HepG2 (cell line): ENCODE data around the gene OVCH1. TPM values are rescaled to one million over a fixed set of nuclear protein-coding genes. Genes with fewer than 3 reads are reported as not detected.

Experiments used
- ATAC-seq: fragments of 200-7000 bp; cut with Tn5 transposase; 3 replicates; pipeline ENCODE4 v1.9.1; 2020; ENCODE audit warnings: mild to moderate bottlenecking, moderate library complexity
- BruUV-seq: library from RNA; stranded (reverse); fragments of 400-500 nt; replicated peaks from 2 replicates; lab custom pipeline; 2021; lab: Mats Ljungman, UMichigan
- CTCF ChIA-PET: fragments of 300-600 bp; formaldehyde crosslinking; extraction: SDS; loops from one replicate; lab custom pipeline; 2021; ENCODE audit warnings: low total read pairs, inconsistent platforms, low intra/inter-chr PET ratio; lab: Yijun Ruan, JAX
- POLR2A ChIA-PET: fragments of 350-600 bp; sonication (Branson Sonifier 250); formaldehyde crosslinking; loops from one replicate; lab custom pipeline; 2020; ENCODE audit warnings: antibody characterized with exemption, inconsistent platforms; lab: Yijun Ruan, JAX
- DNase-seq: peaks from one replicate; pipeline ENCODE4 v3.0.0-alpha.2; 2015; ENCODE audit warnings: low spot score
- FAIRE-seq: peaks from 3 replicates; lab custom pipeline; 2011; peaks lifted over from hg19 to GRCh38; lab: Jason Lieb, UNC
- H2AFZ ChIP-seq: one replicate; pipeline ENCODE4 v1.6.1; 2011; ENCODE audit warnings: low read length, inconsistent platforms
- H3K27ac ChIP-seq: fragments of 300-600 bp; 3 replicates; pipeline ENCODE4 v1.8.0; 2011; ENCODE audit warnings: mixed run types, mild to moderate bottlenecking, mixed read lengths, low read length, inconsistent platforms; ENCODE audit not compliant: insufficient read depth; ENCODE audit errors: extremely low read length
- H3K27me3 ChIP-seq, 2 experiments: fragments of 200-600 bp in 1 of 2; 2 replicates in 1 of 2; 3 replicates in 1 of 2; pipeline versions ENCODE4 v1.6.0 to v1.8.0; 2011; ENCODE audit warnings: low read length in 2 of 2, mild to moderate bottlenecking in 2 of 2, moderate library complexity in 2 of 2, inconsistent platforms in 1 of 2; ENCODE audit not compliant: insufficient read depth in 2 of 2, control insufficient read depth in 1 of 2
- H3K36me3 ChIP-seq, 2 experiments: fragments of 200-600 bp in 1 of 2; replicated peaks in 1 of 2; 2 replicates in 1 of 2; 3 replicates in 1 of 2; pipeline versions ENCODE4 v1.5.1 to v1.8.0; 2011; ENCODE audit warnings: low read length in 2 of 2, inconsistent platforms in 1 of 2; ENCODE audit not compliant: insufficient read depth in 2 of 2, control insufficient read depth in 1 of 2
- H3K4me1 ChIP-seq: 2 replicates; pipeline ENCODE4 v1.5.1; 2012; ENCODE audit warnings: low read length, inconsistent platforms; ENCODE audit not compliant: insufficient read depth
- H3K4me2 ChIP-seq: 2 replicates; pipeline ENCODE4 v1.6.0; 2011; ENCODE audit warnings: low read depth, low read length, inconsistent platforms
- H3K4me3 ChIP-seq, 3 experiments: fragments of 200-600 bp in 1 of 3; sonication (generic), shearing (Covaris generic) in 1 of 3; replicated peaks in 1 of 3; 2 replicates each; pipeline ENCODE4 v1.5.1; 2011 to 2016; ENCODE audit warnings: low read length in 3 of 3, inconsistent platforms in 2 of 3, low read depth in 2 of 3, mild to moderate bottlenecking in 2 of 3, control low read depth in 1 of 3, mixed read lengths in 1 of 3; ENCODE audit not compliant: insufficient read depth in 1 of 3
- H3K79me2 ChIP-seq: one replicate; pipeline ENCODE4 v1.6.1; 2011; ENCODE audit warnings: low read length, inconsistent platforms; ENCODE audit not compliant: insufficient read depth
- H3K9ac ChIP-seq: 2 replicates; pipeline ENCODE4 v1.6.0; 2011; ENCODE audit warnings: mild to moderate bottlenecking, low read depth, low read length, inconsistent platforms; ENCODE audit not compliant: insufficient read depth
- H3K9me3 ChIP-seq: 2 replicates; pipeline ENCODE4 v1.5.1; 2012; ENCODE audit warnings: mild to moderate bottlenecking, low read length
- H4K20me1 ChIP-seq: 2 replicates; pipeline ENCODE4 v1.6.0; 2011; ENCODE audit warnings: inconsistent platforms, mild to moderate bottlenecking, low read length, moderate library complexity; ENCODE audit not compliant: insufficient read depth
- CTCF ChIP-seq: sonication (generic); formaldehyde crosslinking; IDR thresholded peaks from 2 replicates; pipeline ENCODE4 v1.5.0; 2020; ENCODE audit warnings: mild to moderate bottlenecking, missing genetic modification reagents, moderate library complexity
- SMC3 ChIP-seq: IDR thresholded peaks from 2 replicates; pipeline ENCODE4 v1.6.1; 2011; ENCODE audit warnings: low read length, improper control_type of control experiment
- STAG1 ChIP-seq: sonication (generic); formaldehyde crosslinking; IDR thresholded peaks from 2 replicates; pipeline ENCODE4 v1.4.0; 2020; ENCODE audit warnings: missing genetic modification reagents
- ZNF674 ChIP-seq: sonication (generic); formaldehyde crosslinking; IDR thresholded peaks from 2 replicates; pipeline ENCODE4 v1.5.0; 2020; ENCODE audit warnings: low read depth, mild to moderate bottlenecking, missing genetic modification reagents
- ZSCAN30 ChIP-seq: sonication (generic); formaldehyde crosslinking; IDR thresholded peaks from 2 replicates; pipeline ENCODE4 v1.5.0; 2020; ENCODE audit warnings: mild to moderate bottlenecking, missing genetic modification reagents
- in situ Hi-C: cut with HindIII; loops from 2 replicates; pipeline ENCODE4 v1.10.0; 2017; ENCODE audit warnings: low pct_unique_long_range_greater_than_20kb; ENCODE audit not compliant: extremely low pct_ligation_motif_present
- intact Hi-C: fragments of 100-400 bp; cut with micrococcal nuclease; formaldehyde crosslinking; loops from one replicate; pipeline ENCODE4 v1.10.0; 2022; ENCODE audit not compliant: unreplicated experiment
- polyA plus RNA-seq, 8 experiments: library from polyadenylated mRNA; depleted of rRNA in 3 of 8; stranded (reverse) in 7 of 8; unstranded in 1 of 8; fragments of >200 nt; fragmentation: Illumina TruSeq in 4 of 8; extraction: Trizol in 4 of 8; gene quantifications; 2 replicates each; pipeline versions ENCODE4 v1.2.1 to v1.2.3, GENCODE V29; 2011 to 2016; ENCODE audit warnings: low read depth in 4 of 8, missing spikeins in 1 of 8, mixed read lengths in 1 of 8; ENCODE audit not compliant: insufficient read depth in 1 of 8
- total RNA-seq, 5 experiments: library from RNA; depleted of rRNA; stranded (reverse); fragments of >200 nt; fragmentation: Illumina TruSeq; extraction: Trizol; gene quantifications; 2 replicates each; pipeline ENCODE4 v1.2.3, GENCODE V29; 2016; ENCODE audit warnings: low read depth in 1 of 5

Gene OVCH1
- total and polyA plus RNA-seq, 2 of the 13 experiments (the other 11 are each of a cell fraction or from before 2014, with no cell fraction given), result not detected

- in situ Hi-C loops, result no loop called here
- FAIRE-seq, result no peak
- no TSS peak for BruUV-seq
Measured at GRCh38 chr12:29519585-29520182, 22.2 kb upstream of the OVCH1 start.

More at GRCh38 chr12:29519585-29520182, 22.2 kb upstream of the OVCH1 start:
- H2AFZ ChIP-seq, result no peak overlapping the region
- H3K4me3 ChIP-seq, result no peak overlapping the region
- CTCF ChIA-PET, result interaction anchor here (1.3 to 1.9 kb wide), 3 partner anchors 615 to 1288 kb away, joined by 5 to 12 read pairs (median 5); no protein-coding TSS in a partner anchor
- intact Hi-C loops, result loop anchor here (1.0 to 10.0 kb wide), 5 partner anchors 212 to 1325 kb away; no protein-coding TSS in a partner anchor
- H3K27me3 ChIP-seq, result no peaks in the 10 kb centered on the region
- POLR2A ChIA-PET, result no interaction called here
- H3K9me3 ChIP-seq, result no peaks in the 10 kb centered on the region
- H3K4me1 ChIP-seq, result no peaks in the 10 kb centered on the region
- no peak overlapping the region for H3K9ac ChIP-seq
- TF ChIP-seq ZSCAN30 (CRISPR knock-in tag), result no peak
- TF ChIP-seq ZNF674 (CRISPR knock-in tag), result no peak
- TF ChIP-seq CTCF, result peak; percentile 47
- peak; percentile 47; the same call in 1 of the 2 replicates for TF ChIP-seq SMC3
- peak; percentile 66 for TF ChIP-seq STAG1
- TF ChIP-seq, all 625 proteins: peak for 3
- ATAC-seq (no peak), DNase-seq (peak; percentile 28)
- H3K27ac ChIP-seq, result no peak overlapping the region
- no peak overlapping the region for H3K4me2 ChIP-seq
- no peaks in the 10 kb centered on the region for H3K79me2 ChIP-seq
- H3K36me3 ChIP-seq, result no peaks in the 10 kb centered on the region
- no peaks in the 10 kb centered on the region for H4K20me1 ChIP-seq
